ENCODE data around the gene PSMB11. TPM values are rescaled to one million over a fixed set of nuclear protein-coding genes. Genes with fewer than 3 reads are reported as not detected.

The PSMB11 gene
- total RNA-seq, 4 donors from 2014 or later, result not detected

DNA sequence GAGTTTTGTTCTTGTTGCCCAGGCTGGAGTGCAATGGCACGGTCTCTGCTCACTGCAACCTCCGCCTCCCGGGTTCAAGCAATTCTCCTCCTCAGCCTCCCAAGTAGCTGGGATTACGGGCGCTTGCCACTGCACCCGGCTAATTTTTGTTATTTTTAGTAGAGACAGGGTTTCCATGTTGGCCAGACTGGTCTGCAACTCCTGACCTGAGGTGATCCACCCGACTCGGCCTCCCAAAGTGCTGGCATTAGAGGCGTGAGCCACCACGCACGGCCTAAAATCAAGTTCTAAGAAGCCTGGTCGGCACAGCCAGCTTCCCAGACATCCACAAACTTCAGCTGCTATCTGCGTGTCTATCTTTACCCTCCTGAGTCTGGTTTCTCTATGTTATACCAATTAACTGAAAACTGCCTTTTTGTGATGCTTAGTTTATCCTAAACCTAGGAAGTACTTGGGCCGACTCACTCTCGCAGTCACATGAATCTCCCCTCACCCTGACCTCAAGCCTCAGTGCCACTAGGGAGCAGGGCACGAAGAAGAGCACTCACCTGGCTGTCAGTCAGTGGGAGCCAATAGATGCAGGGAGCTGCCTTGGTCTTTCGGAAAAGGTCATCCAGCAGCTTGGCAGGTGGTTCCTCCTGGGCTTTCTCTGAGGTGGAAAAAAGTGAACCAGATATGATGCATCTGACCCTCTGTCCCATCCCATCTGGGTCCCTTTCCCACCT is 18.7 kb downstream of the PSMB11 start:
- peak in 1 of 2 donors; percentile 79 for DNase-seq (ENCODE audit: low spot score in 2 of 2)
- intact Hi-C loops (cut with DNase I; ENCODE audit: low total_unique reads), result no loop called here
- no peak for TF ChIP-seq POLR2A (IDR thresholded peaks at IDR 0.05)
- TF ChIP-seq, protein P1, sequence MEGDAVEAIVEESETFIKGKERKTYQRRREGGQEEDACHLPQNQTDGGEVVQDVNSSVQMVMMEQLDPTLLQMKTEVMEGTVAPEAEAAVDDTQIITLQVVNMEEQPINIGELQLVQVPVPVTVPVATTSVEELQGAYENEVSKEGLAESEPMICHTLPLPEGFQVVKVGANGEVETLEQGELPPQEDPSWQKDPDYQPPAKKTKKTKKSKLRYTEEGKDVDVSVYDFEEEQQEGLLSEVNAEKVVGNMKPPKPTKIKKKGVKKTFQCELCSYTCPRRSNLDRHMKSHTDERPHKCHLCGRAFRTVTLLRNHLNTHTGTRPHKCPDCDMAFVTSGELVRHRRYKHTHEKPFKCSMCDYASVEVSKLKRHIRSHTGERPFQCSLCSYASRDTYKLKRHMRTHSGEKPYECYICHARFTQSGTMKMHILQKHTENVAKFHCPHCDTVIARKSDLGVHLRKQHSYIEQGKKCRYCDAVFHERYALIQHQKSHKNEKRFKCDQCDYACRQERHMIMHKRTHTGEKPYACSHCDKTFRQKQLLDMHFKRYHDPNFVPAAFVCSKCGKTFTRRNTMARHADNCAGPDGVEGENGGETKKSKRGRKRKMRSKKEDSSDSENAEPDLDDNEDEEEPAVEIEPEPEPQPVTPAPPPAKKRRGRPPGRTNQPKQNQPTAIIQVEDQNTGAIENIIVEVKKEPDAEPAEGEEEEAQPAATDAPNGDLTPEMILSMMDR (IDR thresholded peaks at IDR 0.05), result no peak
- WGBS, 2 donors, result 93 to 94% methylated on average over 17 of the region's 17 CpGs
- no peak overlapping the region for H3K4me3 ChIP-seq (ENCODE audit: low read depth, poor library complexity, severe bottlenecking)

DNA sequence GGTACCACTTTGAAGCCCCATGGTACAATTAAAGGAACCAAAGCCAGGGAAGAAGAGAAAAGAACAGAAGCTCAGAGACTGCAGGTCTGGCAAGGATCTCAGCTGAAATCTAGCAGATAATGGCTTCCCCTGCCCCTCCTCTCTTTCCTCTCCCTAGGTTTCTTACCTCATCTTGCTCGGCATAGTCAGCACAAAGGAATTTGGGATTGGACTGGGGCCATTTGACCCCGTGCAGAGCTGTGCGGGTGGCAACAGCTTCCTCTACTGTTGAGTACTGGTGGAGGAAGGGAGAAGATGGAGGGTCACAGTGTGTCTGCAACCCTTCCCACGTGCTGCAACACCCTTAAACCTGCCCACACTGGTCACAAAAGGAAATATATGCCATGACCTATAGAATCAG is 20.0 kb downstream of the PSMB11 start:
- intact Hi-C loops (cut with DNase I; ENCODE audit: low total_unique reads), result no loop called here
- TF ChIP-seq, protein P1 (IDR thresholded peaks at IDR 0.05), result no peak
- TF ChIP-seq POLR2A (IDR thresholded peaks at IDR 0.05), result no peak
- no peak overlapping the region for H3K4me3 ChIP-seq (ENCODE audit: low read depth, poor library complexity, severe bottlenecking)
- 10 to 20% methylated on average over 4 of the region's 4 CpGs for WGBS, 2 donors
- DNase-seq (ENCODE audit: low spot score in 2 of 2), result peak; percentile 74 to 92

DNA sequence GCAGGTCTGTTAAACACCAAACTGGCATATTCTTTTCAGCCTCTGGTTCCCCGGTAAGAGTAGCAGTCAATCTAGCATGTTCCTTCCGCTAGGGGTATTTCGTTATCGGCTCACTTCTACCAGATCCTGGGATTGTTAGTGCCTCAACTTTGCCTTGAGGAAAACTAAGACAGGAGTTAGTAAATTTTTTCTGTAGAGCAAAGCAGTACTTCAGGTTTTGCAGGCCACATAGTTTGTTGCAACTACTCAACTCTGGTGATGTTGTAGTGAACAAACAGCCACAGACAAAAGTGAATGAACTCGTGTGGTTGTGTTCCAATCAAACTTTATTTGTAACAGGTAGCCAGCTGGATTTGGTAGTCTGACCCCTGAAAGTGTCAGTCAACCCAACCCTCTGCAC is 21.6 kb downstream of the PSMB11 start:
- intact Hi-C loops (cut with DNase I; ENCODE audit: low total_unique reads), result no loop called here
- no peak overlapping the region for H3K4me3 ChIP-seq (ENCODE audit: low read depth, poor library complexity, severe bottlenecking)
- TF ChIP-seq, protein P1 (IDR thresholded peaks at IDR 0.05), result no peak
- TF ChIP-seq POLR2A (IDR thresholded peaks at IDR 0.05), result no peak
- DNase-seq (ENCODE audit: low spot score in 2 of 2), result no peak
- 79 to 85% methylated on average over 5 of the region's 5 CpGs for WGBS, 2 donors

DNA sequence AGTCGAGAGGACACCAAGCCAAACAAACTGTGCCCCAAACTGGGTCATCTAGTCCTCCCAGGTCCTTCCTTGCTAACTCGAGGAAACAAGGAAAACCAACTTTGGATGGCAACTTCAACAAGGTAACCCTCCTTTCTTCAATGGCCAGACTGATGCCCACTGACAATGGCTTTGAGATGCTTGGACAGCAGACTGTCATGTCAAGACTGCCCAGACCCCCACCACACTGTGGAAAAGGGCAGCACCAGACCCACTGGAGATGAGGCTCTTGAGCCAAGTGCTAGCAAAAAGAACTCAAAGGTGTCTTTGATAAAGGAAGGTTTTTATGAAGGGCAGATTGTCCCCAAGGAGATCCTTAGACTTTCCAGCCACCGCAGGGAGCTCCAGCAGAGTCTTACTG is 24.4 kb downstream of the PSMB11 start:
- peak in 1 of 2 donors; percentile 0 for DNase-seq (ENCODE audit: low spot score in 2 of 2)
- 77 to 88% methylated on average over 3 of the region's 3 CpGs for WGBS, 2 donors
- TF ChIP-seq, protein P1 (IDR thresholded peaks at IDR 0.05), result no peak
- no peak for TF ChIP-seq POLR2A (IDR thresholded peaks at IDR 0.05)
- intact Hi-C loops (cut with DNase I; ENCODE audit: low total_unique reads), result no loop called here
- H3K4me3 ChIP-seq (ENCODE audit: low read depth, poor library complexity, severe bottlenecking), result no peak overlapping the region

DNA sequence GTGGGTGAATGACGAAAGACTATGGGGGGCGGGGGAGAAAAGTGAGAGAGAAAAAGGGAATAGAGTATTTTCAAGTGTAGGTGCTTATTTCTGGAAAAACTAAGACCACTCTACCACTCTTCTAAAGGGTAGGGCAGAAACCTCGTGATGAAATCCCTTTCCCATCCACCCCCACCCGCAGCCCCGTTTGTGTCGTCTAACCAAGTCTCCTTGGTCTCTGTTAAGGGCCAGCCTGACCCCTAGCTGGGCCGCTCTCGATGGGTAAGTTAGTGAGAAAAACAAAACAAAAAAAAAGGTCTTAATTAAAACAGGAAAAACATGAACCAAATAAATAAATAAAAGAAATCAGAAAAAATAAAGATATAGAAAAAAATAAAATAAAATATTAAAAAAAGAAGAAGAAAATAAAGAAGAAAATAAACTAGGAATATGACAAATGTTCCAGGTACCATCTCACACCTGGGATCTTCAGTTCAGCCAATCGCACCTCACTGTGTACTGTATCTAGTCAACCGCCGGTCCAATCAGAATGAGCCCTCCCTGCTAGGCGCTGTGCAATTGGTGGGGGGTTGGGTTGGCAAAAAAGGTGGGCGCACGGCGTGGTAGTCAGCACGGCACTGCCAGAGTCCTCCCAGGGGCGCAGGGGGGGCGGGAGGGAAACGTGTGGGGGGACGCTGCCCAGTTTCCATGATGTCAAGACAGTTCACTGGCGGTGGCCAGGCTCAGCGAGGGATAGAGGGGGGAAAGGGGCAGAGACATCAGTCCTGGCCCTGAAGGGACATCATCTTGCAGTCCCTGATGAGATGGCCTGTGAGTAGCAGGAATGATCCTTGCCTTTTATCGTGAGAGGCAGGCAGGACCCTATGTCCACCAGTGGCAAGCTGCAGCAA is 25.1 kb downstream of the PSMB11 start:
- peak in 1 of 2 donors; percentile 9 for DNase-seq (ENCODE audit: low spot score in 2 of 2)
- WGBS, 2 donors, result 85 to 89% methylated on average over 23 of the region's 23 CpGs
- intact Hi-C loops (cut with DNase I; ENCODE audit: low total_unique reads), result no loop called here
- TF ChIP-seq, protein P1 (IDR thresholded peaks at IDR 0.05), result no peak
- no peak for TF ChIP-seq POLR2A (IDR thresholded peaks at IDR 0.05)
- H3K4me3 ChIP-seq (ENCODE audit: low read depth, poor library complexity, severe bottlenecking), result no peak overlapping the region
